Stromal cell of bone marrow (primary cell): ENCODE measurements around the gene LAMB1.
"Not testable (repeated sequence)": the region's sequence is repeated elsewhere in the genome, so short reads cannot be mapped to it uniquely, and the experiment has no call there.

Experiments
- DNase-seq: peaks from one replicate; pipeline ENCODE4 v3.0.0-alpha.2; 2012; ENCODE audit warnings: low read depth

LAMB1 gene

GRCh38 chr7:107971613-107972012 is 31.3 kb downstream of the LAMB1 start:
- DNase-seq: no peak

GRCh38 chr7:107971100-107971499 is 31.9 kb downstream of the LAMB1 start:
- DNase-seq: no peak

GRCh38 chr7:107969856-107970255 is 33.1 kb downstream of the LAMB1 start:
- no peak for DNase-seq

GRCh38 chr7:107968449-107968848 is 34.5 kb downstream of the LAMB1 start:
- no peak for DNase-seq

GRCh38 chr7:107967420-107967819 is 35.5 kb downstream of the LAMB1 start:
- DNase-seq: no peak

GRCh38 chr7:107966711-107967110 is 36.2 kb downstream of the LAMB1 start:
- DNase-seq: peak; percentile 43

GRCh38 chr7:107964510-107964909 is 38.5 kb downstream of the LAMB1 start:
- DNase-seq: no peak

- no peak for DNase-seq
Measured at GRCh38 chr7:107962817-107963216, 40.1 kb downstream of the LAMB1 start.

- no peak for DNase-seq
Measured at GRCh38 chr7:107961405-107961804, 41.6 kb downstream of the LAMB1 start.

GRCh38 chr7:107960272-107960671 is 42.7 kb downstream of the LAMB1 start:
- DNase-seq: no peak

GRCh38 chr7:107959527-107959898 is 43.4 kb downstream of the LAMB1 start:
- DNase-seq: no peak

GRCh38 chr7:107958764-107959526 is 44.0 kb downstream of the LAMB1 start:
- peak; percentile 92 for DNase-seq

GRCh38 chr7:107957436-107957835 is 45.5 kb downstream of the LAMB1 start:
- peak; percentile 53 for DNase-seq

- not testable (repeated sequence) for DNase-seq
Measured at GRCh38 chr7:107956950-107957349, 46.0 kb downstream of the LAMB1 start.

GRCh38 chr7:107955394-107955793 is 47.6 kb downstream of the LAMB1 start:
- no peak for DNase-seq

GRCh38 chr7:107953924-107954303 is 49.0 kb downstream of the LAMB1 start:
- DNase-seq: no peak

GRCh38 chr7:107953265-107953923 is 49.6 kb downstream of the LAMB1 start:
- no peak for DNase-seq

GRCh38 chr7:107951896-107952295 is 51.1 kb downstream of the LAMB1 start:
- DNase-seq: no peak

GRCh38 chr7:107951172-107951787 is 51.7 kb downstream of the LAMB1 start:
- DNase-seq: no peak

- no peak for DNase-seq
Measured at GRCh38 chr7:107949443-107949935, 53.5 kb downstream of the LAMB1 start.

GRCh38 chr7:107948645-107949442 is 54.1 kb downstream of the LAMB1 start:
- peak; percentile 94 for DNase-seq

GRCh38 chr7:107946881-107947280 is 56.1 kb downstream of the LAMB1 start:
- no peak for DNase-seq
